CD4-positive, alpha-beta T cell treated with Interleukin-6 at 100 ng/mL for 8 hours (primary cell): ENCODE measurements around the gene MRPL55.

ENCODE experiments used
- DNase-seq: peaks from one replicate; pipeline ENCODE4 v3.0.0-alpha.2; 2020; ENCODE audit warnings: mixed read lengths, low spot score

MRPL55 gene

DNA sequence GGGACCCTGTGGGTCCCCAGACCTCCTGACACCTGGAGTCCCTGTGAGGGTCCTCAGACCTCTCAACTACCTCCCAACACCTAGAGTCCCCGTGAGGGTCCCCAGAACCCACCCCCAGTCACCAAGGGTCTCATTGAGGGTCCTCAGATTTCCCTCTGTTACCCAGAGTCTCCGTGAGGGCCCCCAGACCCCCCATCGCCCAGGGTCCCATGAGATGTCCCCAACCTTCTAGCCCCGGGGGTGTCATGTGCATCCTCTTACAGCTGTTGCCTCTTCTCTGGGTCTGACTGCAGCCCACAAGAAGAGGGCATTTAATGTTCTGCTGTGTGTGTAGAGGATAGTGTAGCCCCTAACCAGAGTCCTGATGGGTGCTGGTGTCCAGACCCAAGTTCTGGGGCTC lies 38.7 kb upstream of the MRPL55 start:
- no peak for DNase-seq

DNA sequence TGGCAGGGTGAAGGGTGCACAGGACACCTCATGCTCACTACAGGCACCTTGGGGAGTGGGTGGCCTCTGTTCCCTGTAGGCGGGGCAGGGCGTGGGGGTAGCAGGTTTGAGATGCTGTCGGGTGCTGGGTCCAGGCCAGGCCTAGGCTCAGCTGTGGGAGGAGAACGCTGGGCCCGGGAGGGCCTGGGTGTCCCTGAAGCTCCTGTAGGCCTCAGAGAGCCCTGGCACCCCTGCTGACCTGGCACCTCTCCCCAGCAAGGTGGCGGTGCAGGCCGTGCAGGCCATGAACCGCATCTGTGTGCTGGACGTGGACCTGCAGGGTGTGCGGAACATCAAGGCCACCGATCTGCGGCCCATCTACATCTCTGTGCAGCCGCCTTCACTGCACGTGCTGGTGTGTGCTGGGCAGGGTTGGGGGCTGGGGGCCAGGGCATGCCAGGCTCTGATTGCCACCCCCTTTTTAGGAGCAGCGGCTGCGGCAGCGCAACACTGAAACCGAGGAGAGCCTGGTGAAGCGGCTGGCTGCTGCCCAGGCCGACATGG lies 38.1 kb upstream of the MRPL55 start:
- no peak for DNase-seq

GRCh38 chr1:228146417-228147150 lies 37.5 kb upstream of the MRPL55 start:
- DNase-seq = no peak

DNA sequence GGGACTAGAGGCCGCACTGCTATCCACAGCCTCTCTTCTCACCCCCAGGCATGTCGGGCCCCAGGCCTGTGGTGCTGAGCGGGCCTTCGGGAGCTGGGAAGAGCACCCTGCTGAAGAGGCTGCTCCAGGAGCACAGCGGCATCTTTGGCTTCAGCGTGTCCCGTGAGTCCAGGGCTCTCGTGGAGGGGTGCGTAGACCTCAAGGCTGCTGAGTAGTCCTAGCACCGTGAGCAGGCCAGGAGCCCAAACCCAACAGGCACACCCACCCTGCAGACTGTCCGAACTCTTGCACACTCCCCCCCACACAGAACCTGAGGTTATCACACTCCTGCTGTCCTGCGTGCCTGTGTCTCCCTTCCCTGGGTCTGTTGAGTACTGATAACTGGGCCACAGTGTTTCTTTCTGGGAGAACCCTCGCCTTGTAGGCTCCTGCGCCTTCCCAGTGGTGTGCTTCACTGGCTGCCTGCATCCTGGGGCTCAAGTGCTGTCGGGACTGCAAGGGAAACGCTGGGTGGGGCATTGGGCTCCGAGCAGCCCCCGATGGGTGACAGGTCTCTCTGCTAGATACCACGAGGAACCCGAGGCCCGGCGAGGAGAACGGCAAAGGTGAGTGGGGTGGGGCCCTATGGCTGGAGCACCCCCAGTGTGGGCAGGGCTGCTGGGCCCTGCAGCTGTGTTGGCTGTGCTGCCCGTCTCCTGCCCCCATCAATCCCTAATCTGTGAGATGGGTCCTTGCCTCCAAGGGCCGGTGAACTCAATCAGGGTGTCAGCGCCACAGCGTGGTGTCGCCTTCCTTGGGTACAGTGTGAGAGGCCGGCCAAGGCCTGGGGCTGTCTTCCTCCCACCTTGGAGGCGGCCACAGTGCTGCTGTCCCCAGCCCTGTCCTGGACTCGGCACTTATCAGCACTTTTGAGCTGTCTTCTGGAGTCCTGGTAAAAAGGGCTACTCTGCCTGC lies 36.6 kb upstream of the MRPL55 start:
- no peak for DNase-seq

GRCh38 chr1:228144993-228145343 lies 35.9 kb upstream of the MRPL55 start:
- no peak for DNase-seq

- DNase-seq = no peak
These were observed 35.3 kb upstream of the MRPL55 start for GRCh38 chr1:228144193-228144992.

GRCh38 chr1:228143480-228144192 lies 34.5 kb upstream of the MRPL55 start:
- no peak for DNase-seq

DNA sequence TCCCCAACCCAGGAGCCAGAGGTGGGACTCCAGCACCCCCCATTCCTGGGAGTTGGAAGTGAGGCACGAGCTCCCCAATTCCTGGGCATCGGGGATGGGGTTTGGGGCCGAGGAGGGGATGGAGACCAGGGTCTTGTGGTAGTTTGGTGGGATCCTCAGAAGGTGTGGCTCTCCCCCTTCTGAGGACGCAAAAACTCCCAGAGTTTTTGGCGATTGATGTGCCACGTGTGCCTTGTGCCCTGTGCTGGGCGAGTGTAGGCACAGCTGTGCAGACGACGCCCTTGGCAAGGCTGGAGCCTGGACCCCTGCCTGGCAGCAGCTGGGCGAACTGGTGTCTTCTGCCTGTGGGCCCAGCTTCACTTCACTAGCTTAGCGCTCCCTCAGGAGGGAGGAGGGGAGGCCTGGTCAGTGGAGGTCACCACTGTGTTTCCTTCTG lies 33.6 kb upstream of the MRPL55 start:
- no peak for DNase-seq

GRCh38 chr1:228142155-228142691 lies 33.1 kb upstream of the MRPL55 start:
- DNase-seq = no peak

DNA sequence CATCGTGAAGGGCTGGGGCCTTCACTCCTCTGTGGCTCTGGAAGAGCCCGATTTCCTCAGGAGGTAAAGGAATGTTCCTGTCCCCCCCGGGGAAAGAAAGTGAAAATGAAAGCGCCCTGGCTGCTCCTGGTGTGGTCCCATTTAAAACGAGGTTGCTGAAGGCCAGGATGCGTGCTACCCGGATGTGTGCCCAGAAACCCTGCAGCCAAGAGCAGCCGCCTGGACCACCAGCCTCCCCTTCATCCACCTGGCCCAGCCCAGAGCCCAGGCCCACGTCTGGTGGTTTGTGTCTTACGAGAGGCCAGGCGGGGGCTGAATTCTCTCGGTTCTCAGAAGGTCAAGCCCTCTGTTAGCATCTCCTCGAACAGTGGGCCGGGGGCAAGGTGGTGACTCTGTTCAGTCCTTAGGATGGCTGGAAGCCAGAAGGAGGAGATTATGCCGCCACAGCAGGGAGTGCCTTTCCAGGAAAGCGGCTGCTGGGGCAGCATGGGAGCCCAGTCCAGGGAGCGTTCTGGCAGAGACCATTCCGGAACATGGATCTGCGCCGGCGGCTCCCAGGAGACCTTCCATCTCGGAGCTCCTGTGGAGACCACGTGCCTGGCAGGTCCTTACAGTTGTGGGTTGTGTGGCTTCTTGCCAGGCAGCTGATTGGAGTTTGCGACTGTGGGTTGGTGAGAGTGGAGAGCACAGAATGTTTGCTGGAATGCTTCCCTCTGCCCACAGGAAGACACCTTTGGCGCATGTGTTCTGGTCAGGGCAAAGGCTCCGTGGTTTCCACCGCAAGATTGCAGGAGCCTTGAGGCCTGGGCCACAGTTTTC lies 32.3 kb upstream of the MRPL55 start:
- DNase-seq = peak; percentile 21

DNA sequence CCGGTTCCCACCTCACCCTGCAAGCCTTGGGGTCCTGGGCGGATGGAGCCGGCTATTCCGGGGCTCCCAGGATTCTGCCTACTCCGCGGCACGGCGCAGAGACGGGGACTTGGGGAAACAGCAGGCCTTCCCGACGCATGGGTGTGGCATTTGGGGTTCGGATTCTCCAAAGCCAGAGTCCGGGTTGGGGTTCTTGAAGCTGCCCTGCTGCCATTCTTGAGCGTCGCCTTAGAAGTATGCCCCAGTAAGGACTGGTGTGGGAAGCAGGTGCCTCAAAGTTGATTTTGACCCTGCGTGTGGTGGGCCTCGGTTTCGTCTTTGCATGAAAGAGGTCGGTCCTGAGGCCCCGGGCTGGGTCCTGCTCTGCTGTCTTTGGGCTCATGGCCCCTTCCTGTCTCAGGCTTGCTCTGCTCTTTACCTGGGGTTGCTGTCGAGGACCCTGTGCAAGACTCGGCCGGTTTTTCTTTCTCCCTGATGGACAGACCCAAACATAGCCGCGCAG lies 31.7 kb upstream of the MRPL55 start:
- DNase-seq = no peak

- DNase-seq = peak; percentile 100
These were observed 31.0 kb upstream of the MRPL55 start, which contains the start of gene GUK1 for GRCh38 chr1:228139931-228140723. Gene GUK1 (plus strand): TSS chr1:228140279. CDS start chr1:228140303, 24 bp downstream.

DNA sequence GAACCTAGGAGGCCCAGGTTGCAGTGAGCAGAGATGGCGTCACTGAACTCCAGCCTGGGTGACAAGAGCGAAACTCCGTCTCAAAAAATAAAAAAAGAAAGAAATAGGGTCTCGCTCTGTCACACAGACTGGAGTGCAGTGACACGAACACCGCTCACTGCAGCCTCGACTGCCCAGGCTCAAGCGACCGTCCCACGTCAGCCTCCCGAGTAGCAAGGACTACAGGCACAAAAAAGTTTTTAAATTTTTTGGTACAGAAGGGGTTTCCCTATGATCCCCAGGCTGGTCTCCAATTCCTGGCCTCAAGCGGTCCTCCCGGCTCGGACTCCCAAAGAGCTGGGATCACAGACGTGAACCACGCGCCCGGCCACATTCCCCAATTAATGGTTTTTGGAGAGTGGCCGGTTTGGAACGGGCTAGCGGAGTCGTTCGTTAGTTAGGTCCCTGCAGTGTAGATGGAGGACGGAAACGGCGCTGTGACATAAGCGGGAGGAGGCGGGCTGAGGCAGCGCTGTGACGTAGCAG lies 30.4 kb upstream of the MRPL55 start:
- DNase-seq = no peak

- DNase-seq = no peak
These were observed 27.8 kb upstream of the MRPL55 start for GRCh38 chr1:228136901-228137300.

DNA sequence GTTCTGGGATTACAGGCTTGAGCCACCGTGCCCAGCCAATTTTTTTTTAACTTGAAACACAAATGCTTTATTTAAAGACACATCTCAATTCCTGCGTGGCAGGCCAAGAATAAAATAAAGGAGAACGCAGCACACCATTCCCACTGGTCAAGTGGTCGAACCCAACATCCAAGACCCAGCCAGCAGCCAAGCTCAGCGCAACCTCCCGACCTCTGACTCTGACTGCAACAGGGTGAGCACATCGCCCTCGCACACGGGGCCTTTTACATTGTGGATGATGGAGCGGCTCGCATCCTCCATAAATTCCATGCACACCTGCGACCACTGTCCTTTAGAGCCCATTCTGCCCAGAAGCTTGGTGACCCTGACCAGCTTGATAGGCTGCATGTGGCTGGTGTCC lies 25.5 kb upstream of the MRPL55 start:
- DNase-seq = no peak

- no peak for DNase-seq
These were observed 22.7 kb upstream of the MRPL55 start for GRCh38 chr1:228131766-228132165.

- no peak for DNase-seq
These were observed 16.1 kb upstream of the MRPL55 start for GRCh38 chr1:228125185-228125584.

- DNase-seq = no peak
These were observed 14.4 kb upstream of the MRPL55 start for GRCh38 chr1:228123505-228123904.

- no peak for DNase-seq
These were observed 13.9 kb upstream of the MRPL55 start for GRCh38 chr1:228122921-228123441.
